NCI-H446 treated with DMSO at 0.1 percent for 48 hours (cell line): ENCODE measurements around the gene SPATA16.
A peak's percentile ranks its signal among the peaks of the same experiment; 100 is the strongest.
"Not testable (repeated sequence)": the region's sequence is repeated elsewhere in the genome, so short reads cannot be mapped to it uniquely, and the experiment has no call there.

Source experiments
- DNase-seq: peaks from one replicate; lab custom pipeline; 2025; lab: John Stamatoyannopoulos, UW

Gene SPATA16

GRCh38 chr3:173004681-173005080, 136.4 kb downstream of the SPATA16 start:
- no peak for DNase-seq

DNA sequence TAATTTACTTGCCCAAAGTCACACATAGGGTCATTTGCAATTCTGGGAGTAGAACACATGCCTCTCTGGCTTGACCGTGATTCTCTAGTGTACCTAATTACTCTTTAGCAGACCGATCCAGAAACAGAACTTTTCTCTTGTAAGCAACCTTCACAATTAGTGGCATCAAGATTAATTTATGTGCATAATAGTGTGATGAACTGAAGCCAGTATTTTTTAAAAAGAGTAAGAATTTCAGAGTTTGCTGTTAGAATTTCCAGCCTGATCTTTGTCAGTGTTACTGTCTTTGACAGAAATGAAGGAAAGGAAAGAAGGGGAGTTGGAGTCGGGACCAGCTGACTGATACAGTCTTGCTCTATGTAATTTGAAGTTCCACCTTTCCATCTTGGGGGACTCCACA, 137.1 kb downstream of the SPATA16 start:
- no peak for DNase-seq

- DNase-seq: no peak
Measured at GRCh38 chr3:173003471-173003870, 137.6 kb downstream of the SPATA16 start.

DNA sequence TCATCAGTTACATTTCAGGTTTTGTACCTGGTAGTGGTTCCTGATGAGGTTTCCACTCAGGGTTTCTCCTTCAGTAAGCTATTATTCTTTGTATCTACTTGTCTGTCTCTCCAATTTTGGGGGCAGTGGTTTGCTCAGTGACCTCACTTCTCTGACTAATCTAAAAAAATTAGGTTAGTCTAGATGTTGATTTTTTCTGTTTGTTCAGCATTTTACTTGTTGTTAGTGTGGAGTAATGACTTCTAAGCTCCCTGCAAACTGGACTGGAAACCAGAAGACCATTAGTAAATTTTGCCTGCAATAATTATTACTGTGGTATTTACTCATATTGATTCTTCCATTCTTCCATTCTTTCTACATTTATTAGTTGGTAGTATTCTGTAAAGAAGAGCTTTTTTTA, 139.4 kb downstream of the SPATA16 start:
- no peak for DNase-seq

DNA sequence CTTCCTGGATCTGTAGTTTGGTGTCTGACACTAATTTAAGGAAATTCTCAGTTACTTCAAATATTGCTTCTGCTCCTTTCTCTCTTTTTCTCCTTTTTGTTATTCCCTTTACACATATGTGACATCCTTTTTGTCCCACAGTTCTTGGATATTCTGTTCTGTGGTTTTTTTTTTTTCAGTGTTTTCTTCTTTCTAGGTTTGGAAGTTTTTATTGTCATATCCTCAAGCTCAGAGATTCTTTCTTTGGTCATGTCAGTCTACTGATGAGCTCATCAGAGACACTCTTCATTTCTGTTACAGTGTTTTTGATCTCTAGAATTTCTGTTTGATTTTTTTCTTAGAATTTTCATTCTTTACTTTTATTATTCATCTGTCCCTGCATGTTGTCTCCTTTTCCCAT, 140.5 kb downstream of the SPATA16 start:
- DNase-seq: no peak

DNA sequence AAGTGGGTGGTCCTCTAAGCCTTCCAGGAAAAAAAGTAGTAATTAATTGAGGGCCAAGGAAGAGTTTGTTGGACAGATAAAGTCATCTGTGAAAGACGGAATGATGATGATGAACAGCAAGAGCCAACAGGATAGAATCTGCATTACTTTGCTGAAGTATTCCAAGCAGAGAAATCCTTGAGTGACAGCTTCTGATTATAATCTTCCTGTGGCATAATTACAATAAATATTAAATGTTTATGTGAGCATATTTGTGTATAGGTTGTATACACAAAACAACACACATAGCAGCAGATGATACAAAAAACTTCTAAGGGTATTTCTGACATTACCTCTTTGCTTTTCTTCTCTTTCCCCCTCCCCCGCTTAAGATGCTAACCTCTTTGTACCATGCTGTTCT, 147.6 kb downstream of the SPATA16 start:
- no peak for DNase-seq

GRCh38 chr3:172991424-172991996, 149.5 kb downstream of the SPATA16 start:
- DNase-seq: no peak

DNA sequence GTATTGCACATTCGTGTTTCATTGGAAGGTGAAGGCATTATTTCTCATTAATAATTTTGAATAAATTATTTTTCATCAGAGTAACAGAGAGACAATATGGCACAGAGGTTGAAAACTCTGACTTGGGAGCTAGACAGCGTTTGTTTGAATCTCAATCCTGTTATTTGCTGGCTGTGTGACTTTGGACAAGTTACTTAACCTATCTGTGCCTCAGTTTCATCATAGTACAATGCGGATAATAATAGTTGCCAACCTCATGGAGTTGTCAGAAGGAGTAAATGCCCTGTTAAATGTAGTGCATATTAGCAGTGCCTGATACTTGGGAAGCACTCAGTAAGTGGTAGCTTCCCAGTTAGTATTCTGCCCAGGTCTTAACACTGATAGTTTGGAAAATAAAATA, 151.7 kb downstream of the SPATA16 start:
- no peak for DNase-seq

GRCh38 chr3:172987273-172987672, 153.8 kb downstream of the SPATA16 start:
- DNase-seq: peak; percentile 39

GRCh38 chr3:172984914-172985313, 156.1 kb downstream of the SPATA16 start:
- no peak for DNase-seq

GRCh38 chr3:172982736-172983364, 158.2 kb downstream of the SPATA16 start:
- peak; percentile 26 for DNase-seq

- no peak for DNase-seq
Measured at GRCh38 chr3:172981407-172981983, 159.5 kb downstream of the SPATA16 start.

DNA sequence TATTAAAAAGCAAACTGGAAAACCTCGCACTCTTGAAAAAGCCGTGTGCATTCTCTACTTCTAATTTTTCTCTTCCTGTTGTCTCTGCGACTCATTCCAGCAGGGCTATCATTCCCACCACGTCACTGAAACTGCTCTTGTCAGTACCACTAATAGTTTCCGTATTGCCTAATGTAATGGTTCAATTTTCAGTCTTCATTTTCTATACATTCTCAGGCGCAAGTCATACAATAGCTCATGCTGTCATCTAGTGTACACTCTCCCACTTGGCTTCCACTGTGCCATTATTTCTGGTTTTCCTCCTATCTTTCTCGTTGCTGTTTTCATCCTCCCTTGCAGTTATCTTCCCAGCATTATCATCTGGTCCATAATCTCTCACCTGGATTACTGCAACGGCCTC, 160.2 kb downstream of the SPATA16 start:
- no peak for DNase-seq

GRCh38 chr3:172977696-172978095, 163.3 kb downstream of the SPATA16 start:
- DNase-seq: no peak

DNA sequence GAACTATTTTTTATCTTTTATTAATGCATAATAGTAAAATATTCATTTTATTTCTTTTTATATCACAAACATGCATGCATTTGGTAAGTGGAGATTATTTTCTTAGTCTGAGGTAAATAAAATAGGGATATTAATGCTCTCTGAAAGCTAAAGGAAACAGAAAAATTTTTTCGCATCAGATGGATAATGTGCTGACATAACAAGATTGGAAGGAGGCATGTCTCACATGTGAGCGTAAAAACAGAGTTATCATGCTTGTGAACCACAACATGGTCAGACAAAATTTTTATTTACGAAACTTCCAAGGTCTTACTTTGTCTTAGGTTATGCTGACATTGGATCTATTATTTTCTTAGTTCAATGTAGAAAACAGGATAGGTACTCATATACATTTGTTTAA, 166.1 kb downstream of the SPATA16 start:
- DNase-seq: no peak

- no peak for DNase-seq
Measured at GRCh38 chr3:172973799-172974198, 167.2 kb downstream of the SPATA16 start.

DNA sequence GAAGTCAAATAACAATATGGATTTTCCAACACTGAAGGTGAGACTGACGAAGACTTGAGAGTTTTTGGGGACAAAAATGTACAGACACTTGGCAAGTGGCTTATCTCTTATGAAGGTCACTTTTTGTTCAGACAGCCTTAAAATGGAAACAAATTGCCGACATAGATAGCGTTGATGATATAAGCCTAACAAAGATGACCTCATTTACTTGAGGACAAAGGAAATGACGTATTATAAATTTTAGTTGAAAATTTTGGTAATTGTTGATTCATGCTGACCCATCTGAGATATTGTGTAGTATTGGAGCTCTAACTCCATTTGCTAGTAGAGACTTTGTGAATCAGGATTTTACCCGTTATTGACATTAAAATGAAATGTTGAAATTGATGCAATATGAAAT, 168.3 kb downstream of the SPATA16 start:
- DNase-seq: no peak

- peak; percentile 74 for DNase-seq
Measured at GRCh38 chr3:172972067-172972466, 169.0 kb downstream of the SPATA16 start.

GRCh38 chr3:172968646-172969045, 172.4 kb downstream of the SPATA16 start:
- DNase-seq: no peak

GRCh38 chr3:172965256-172965655, 175.8 kb downstream of the SPATA16 start:
- no peak for DNase-seq

DNA sequence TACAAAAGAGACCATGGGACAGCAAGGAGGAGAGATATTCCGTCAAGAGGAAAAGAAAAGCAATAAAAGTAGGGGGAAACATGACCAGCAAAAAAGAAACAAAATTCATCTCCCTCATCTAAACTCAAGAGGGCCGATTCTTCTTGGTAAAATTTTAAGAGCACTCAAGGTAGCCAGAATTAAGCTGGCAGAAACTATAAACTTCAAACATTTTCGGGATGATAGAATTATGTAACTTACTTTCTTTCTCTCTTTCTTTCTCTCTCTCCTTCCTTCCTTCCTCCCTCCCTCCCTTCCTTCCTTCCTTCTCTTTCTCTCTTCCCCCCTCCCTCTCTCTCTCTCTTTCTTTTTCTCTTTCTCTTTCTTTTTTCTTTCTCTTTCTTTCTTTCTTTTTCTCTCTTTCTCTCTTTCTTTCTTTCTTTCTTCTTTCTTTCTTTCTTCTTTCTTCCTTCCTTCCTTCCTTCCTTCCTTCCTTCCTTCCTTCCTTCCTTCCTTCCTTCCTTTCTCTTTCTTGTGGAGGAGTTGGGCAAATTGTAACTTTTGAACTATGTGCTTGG, 180.3 kb downstream of the SPATA16 start:
- not testable (repeated sequence) for DNase-seq

DNA sequence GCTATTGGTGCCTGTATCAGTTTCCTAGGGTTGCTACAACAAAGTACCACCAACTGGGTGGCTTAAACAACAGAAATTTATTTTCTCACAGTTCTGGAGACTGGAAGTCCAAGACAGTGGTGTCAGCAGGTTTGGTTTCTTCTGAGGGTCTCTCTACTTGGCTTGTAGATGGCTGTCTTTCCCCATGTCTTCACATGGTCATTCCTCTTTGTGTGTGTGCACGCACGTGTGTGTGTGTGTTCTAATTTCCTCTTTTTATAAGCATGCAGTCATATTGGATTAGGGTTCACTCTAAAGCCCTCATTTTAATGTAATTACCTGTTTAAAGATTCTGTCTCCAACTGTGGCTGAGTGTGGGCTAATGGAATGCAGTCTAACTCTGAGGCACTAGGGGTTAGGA, 182.5 kb downstream of the SPATA16 start:
- DNase-seq: no peak

DNA sequence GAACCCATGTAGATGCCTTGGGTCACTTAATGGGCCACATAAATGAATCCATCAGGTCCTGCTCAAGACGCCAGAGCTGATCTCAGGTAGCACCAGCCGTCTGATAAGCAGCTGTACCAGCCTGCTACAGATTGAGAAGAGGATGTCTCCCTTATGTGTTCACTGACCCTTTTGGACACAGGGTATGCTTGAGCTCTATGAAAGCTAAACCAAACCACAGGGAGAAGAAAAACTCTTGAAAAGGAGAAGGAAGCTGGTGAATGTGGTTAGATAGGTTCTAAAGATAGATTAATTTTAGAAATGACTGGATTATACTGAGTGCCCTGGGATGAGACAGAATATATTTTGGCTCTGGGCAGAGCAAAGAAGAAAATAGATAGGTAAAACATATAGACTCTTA, 187.5 kb downstream of the SPATA16 start:
- no peak for DNase-seq

- no peak for DNase-seq
Measured at GRCh38 chr3:172951511-172951910, 189.5 kb downstream of the SPATA16 start.
